ENCODE measurements around the gene LHX5.

Gene LHX5

DNA sequence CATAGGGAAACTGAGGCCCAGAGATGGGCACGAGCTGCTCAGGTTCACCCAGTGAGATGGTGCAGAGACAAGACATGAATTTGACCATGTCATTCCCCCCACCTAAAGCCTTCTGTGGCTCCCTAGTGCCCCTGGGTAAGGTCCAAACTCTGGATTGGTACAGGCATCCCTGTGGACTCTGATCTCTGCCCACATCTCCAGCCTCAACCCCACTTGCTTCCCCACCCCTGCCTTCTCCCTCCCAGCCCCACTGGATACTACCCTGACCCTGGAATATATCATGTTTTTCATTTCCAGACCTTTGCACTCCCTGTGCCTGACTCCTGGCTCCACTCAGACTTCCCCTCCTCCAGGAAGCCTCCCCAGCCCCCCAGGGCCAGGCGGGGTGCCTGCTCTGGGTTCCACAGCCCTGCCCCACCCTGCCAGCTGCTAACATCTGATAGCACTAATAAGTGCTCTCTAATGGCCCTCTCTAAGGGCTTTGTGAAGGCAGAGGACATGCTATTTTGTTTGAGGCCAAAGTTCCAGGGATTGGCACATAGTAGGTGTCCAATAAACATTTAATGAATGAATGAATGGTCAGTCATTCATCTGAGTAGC lies 50.6 kb downstream of the LHX5 start:
- DNase-seq (ENCODE audit: extremely low read depth in 1 of 2, low read depth in 1 of 2): no peak

DNA sequence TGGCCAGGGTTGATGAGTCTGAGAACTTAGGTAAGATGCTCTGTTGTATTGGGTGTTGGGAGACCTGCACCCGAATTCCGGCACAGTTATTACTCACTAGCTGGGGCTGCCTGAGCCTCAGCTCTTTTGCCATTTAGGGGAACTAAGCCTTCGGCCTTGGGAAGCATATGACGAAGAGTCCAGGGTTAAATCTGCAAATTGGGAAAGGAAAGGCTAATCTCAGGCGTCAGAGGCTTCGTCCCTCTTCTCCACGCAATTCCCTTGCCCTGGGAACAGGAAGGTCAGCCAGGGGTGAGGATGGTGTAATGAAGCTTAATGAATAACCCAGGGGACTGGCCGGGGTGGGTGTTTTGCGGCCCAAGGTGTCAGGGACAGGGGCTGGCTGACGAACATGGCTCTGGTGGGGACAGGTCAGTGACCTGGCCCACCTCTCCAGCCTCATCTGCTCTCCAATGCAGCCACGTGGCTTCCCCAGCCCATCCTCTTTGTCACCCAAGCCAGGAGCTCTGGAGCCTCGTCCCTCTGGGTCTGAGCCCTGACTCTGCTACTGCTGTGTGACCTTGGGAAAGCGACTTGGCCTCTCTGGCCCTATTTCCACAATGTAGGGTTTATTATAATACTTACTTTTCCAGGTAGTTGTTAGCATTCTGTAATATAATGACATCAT lies 53.3 kb downstream of the LHX5 start:
- DNase-seq (ENCODE audit: extremely low read depth in 1 of 2, low read depth in 1 of 2): no peak

DNA sequence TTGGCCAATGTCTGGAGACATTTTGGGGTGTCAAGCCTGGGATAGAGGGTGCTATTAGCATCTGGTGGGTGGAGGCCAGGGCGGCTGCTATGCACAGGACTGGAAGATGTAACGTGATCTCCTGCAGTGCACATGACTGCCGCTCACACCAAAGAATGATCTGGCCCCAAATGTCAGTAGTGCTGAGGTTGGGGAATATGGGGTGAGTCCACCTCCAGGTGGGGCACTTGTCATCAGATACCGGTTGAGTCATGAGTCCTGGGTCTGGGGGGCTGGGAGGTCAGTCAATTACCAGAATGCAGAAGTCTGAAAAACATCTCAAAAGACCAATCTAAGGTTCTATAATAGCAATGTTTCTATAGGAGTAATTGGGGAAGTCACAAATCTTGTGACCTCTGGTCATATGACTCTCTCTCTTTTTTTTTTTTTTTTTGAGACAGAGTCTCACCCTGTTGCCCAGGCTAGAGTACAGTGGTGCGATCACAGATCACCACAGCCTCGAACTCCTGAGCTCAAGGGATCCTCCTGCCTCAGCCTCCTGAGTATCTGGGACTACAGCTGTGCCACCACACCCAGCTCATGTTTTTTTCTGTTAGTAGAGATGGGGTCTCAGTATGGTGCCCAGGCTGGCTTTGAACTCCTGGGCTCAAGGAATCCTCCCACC lies 55.4 kb downstream of the LHX5 start:
- DNase-seq (ENCODE audit: extremely low read depth in 1 of 2, low read depth in 1 of 2): no peak

DNA sequence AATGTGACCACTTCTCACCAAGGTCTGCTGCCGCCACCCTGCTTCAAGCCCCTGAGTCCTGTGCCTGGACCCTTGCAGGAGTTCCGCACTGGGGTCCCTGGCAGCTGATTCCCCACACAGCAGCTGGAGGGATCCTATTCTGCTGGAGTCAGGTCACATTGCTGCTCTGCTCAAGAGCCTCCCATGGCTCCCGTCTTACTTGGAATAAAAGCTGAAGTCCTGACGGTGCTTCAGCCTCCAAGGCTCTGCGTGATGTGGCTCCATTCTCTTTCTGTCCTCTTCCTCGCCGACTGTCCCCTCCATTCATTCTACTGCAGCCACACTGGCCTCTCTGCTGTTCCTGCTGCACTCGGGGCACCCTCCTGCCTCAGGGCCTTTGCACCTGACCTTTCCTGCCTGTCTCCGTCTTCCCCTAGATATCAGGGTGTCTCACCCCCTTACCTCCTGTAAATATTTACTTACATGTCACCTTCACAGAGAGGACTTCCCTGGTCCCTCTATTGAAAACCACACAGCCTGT lies 57.1 kb downstream of the LHX5 start:
- no peak for DNase-seq (ENCODE audit: extremely low read depth in 1 of 2, low read depth in 1 of 2)

DNA sequence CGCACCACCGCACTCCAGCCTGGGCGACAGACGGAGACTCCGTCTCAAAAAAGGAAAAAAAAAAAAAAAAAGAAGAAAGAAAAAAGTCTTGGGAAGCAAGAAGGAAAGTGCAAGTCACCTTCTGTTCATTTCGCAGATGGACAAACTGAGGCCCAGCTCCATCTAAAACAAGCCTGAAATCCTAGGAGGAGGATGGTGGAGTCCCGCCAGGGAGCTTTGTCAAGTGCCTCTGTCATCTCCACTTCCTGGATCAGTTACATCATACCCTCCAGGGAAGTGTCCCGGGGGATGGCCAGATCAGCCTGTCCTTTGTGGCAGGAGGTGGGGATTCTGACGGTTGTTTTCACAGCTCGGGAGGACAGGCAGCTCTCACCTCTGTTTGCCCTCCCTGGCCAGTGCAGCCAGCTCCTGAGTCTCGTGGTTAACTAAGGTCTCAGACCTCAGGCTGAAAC lies 58.2 kb downstream of the LHX5 start:
- no peak for DNase-seq (ENCODE audit: extremely low read depth in 1 of 2, low read depth in 1 of 2)

All from stimulated activated CD8-positive, alpha-beta memory T cell treated with anti-CD3 and anti-CD28 coated beads, Interleukin-7, amount 100 ng/mL, for 48 hours (primary cell).